Measurements from ENCODE around the gene VSNL1.

- TF ChIP-seq TAF1 (IDR thresholded peaks at IDR 0.05; ENCODE audit: borderline replicate concordance, low read depth, low read length) (no peak), POLR2A (IDR thresholded peaks at IDR 0.05; ENCODE audit: low read depth, low read length) (no peak), POLR2AphosphoS5 (IDR thresholded peaks at IDR 0.05; ENCODE audit: low read depth, low read length) (no peak)
Measured at GRCh38 chr2:17520761-17521160, 19.7 kb upstream of the VSNL1 start.
